ENCODE measurements around the gene CERS5. TPM values are rescaled to one million over a fixed set of nuclear protein-coding genes. Genes with fewer than 3 reads are reported as not detected.

The CERS5 gene
- total and polyA plus RNA-seq, 10 of the 15 experiments (the other 5 are each of a cell fraction or from before 2014, with no cell fraction given) = 6.8 to 50.1 (median 31.8) TPM

- no peak for FAIRE-seq
- DNase-seq (ENCODE audit: low read depth, low spot score) = no peak
- ChIA-PET SMC1A (ENCODE audit: uncharacterized antibody, unreplicated experiment) (interaction anchor here (1.3 to 4.7 kb wide), 3 partner anchors 34 to 57 kb away, joined by 3 to 36 read pairs (median 6); partner anchors contain the start of gene COX14), RAD21 (ENCODE audit: unreplicated experiment) (no interaction called here), CTCF (interaction anchor here (18.0 kb wide), 1 partner anchor 54 kb away, joined by 257 read pairs; the partner anchor contains the start of gene COX14), POLR2A (interaction anchor here (5.7 kb wide), 1 partner anchor 53 kb away, joined by 72 read pairs; the partner anchor contains the start of gene COX14)
- H3K9me3 ChIP-seq (replicated peaks; ENCODE audit: control insufficient read depth, insufficient read depth, low read length) = peaks cover 2% of the 10 kb centered on the region; the same call in 1 of the 3 replicates
- H4K20me1 ChIP-seq (ENCODE audit: control insufficient read depth, insufficient read depth) = no peaks in the 10 kb centered on the region
- no TSS peak for BruUV-seq (replicated peaks)
- no peaks in the 10 kb centered on the region for H3K4me1 ChIP-seq (ENCODE audit: control insufficient read depth, insufficient read depth, low read length)
- no peak overlapping the region for H3K9ac ChIP-seq (ENCODE audit: control insufficient read depth, insufficient read depth, low read length)
- ATAC-seq = no peak
- H3K79me2 ChIP-seq (ENCODE audit: control insufficient read depth, insufficient read depth, low read length) = peaks cover 40% of the 10 kb centered on the region
- 97% methylated on average over 18 of the region's 20 CpGs for WGBS (ENCODE audit: insufficient coverage, insufficient replicate concordance, low lambda C conversion rate, missing lambda C conversion rate)
- H3K27ac ChIP-seq (ENCODE audit: control insufficient read depth, insufficient read depth) = no peak overlapping the region
- in situ Hi-C loops (cut with MboI) (no loop called here), intact Hi-C loops (cut with micrococcal nuclease; ENCODE audit: unreplicated experiment) (loop anchor here (5.0 kb wide), 1 partner anchor 38 kb away; no protein-coding TSS in a partner anchor)
- H3K4me2 ChIP-seq (ENCODE audit: control insufficient read depth, insufficient read depth) = no peak overlapping the region
- no peak overlapping the region for H3K4me3 ChIP-seq
- no peaks in the 10 kb centered on the region for H3K36me3 ChIP-seq (ENCODE audit: control insufficient read depth in 2 of 2, insufficient read depth in 2 of 2, low read length in 1 of 2)
- TF ChIP-seq ZBED1 (IDR thresholded peaks at IDR 0.05; ENCODE audit: borderline replicate concordance) (no peak), MTA3 (IDR thresholded peaks at IDR 0.05; ENCODE audit: borderline replicate concordance, low read length) (no peak), MTA2 (IDR thresholded peaks at IDR 0.05; ENCODE audit: low read depth) (no peak), MLLT1 (IDR thresholded peaks at IDR 0.05) (peak; percentile 65; the same call in 1 of the 2 replicates), LARP7 (IDR thresholded peaks at IDR 0.05) (no peak), CBX5 (IDR thresholded peaks at IDR 0.05; ENCODE audit: low read depth) (no peak), BHLHE40 (IDR thresholded peaks at IDR 0.05; ENCODE audit: borderline replicate concordance in 1 of 2, low read depth in 2 of 2, low read length in 1 of 2) (no peak)
- H2AFZ ChIP-seq (ENCODE audit: control insufficient read depth, low read depth, low read length) = no peak overlapping the region
- H3K27me3 ChIP-seq (replicated peaks in 1 of 2; ENCODE audit: control insufficient read depth in 2 of 2, insufficient read depth in 2 of 2, low read length in 1 of 2) = no peaks in the 10 kb centered on the region
Observed at GRCh38 chr12:50164963-50165362, 2.2 kb downstream of the CERS5 start.
